SU-DHL-6 (cell line): ENCODE data around the gene FAH.

Experiments
- H2AFZ ChIP-seq: fragments of 200-600 bp; sonication (generic); 2 replicates; pipeline ENCODE4 v1.6.1; 2014; ENCODE audit warnings: low read depth, mild to moderate bottlenecking, moderate library complexity, mixed read lengths, antibody characterized with exemption, low read length; ENCODE audit not compliant: severe bottlenecking
- H3F3A ChIP-seq: fragments of 200-600 bp; shearing (Covaris generic); 2 replicates; pipeline ENCODE4 v1.6.0; 2016; ENCODE audit warnings: antibody characterized with exemption, mild to moderate bottlenecking; ENCODE audit not compliant: insufficient read depth
- H3K27ac ChIP-seq: fragments of 200-600 bp; sonication (generic); 2 replicates; pipeline ENCODE4 v1.5.1; 2016; ENCODE audit warnings: low read depth, mild to moderate bottlenecking, low read length, moderate library complexity, mixed read lengths
- H3K27me3 ChIP-seq: fragments of 200-600 bp; sonication (generic), shearing (Covaris generic); 2 replicates; pipeline ENCODE4 v1.6.0; 2014; ENCODE audit warnings: mild to moderate bottlenecking, low read length
- H3K36me3 ChIP-seq: fragments of 200-600 bp; sonication (generic); 2 replicates; pipeline ENCODE4 v1.6.1; 2014; ENCODE audit warnings: mild to moderate bottlenecking, low read length, mixed read lengths
- H3K4me2 ChIP-seq: fragments of 300-600, 200-600 bp; shearing (Covaris generic), sonication (generic); 2 replicates; pipeline ENCODE4 v1.6.0; 2014; ENCODE audit warnings: low read length, low read depth, mild to moderate bottlenecking; ENCODE audit not compliant: poor library complexity, severe bottlenecking
- H3K4me3 ChIP-seq: fragments of 200-600 bp; sonication (generic); 2 replicates; pipeline ENCODE4 v1.5.1; 2014; ENCODE audit warnings: antibody characterized with exemption, low read length, mild to moderate bottlenecking, mixed read lengths; ENCODE audit not compliant: insufficient read depth, poor library complexity, severe bottlenecking
- H3K79me2 ChIP-seq: fragments of 200-600 bp; sonication (generic); 2 replicates; pipeline ENCODE4 v1.6.1; 2014; ENCODE audit warnings: mild to moderate bottlenecking, low read length, moderate library complexity; ENCODE audit not compliant: insufficient read depth
- H3K9ac ChIP-seq: fragments of 200-600 bp; sonication (generic); 2 replicates; pipeline ENCODE4 v1.7.0; 2014; ENCODE audit warnings: mild to moderate bottlenecking, low read length
- H3K9me2 ChIP-seq: fragments of 200-600 bp; sonication (generic); replicated peaks from 2 replicates; pipeline ENCODE4 v1.6.1; 2014; ENCODE audit warnings: low read length; ENCODE audit not compliant: insufficient read depth
- H3K9me3 ChIP-seq: fragments of 200-600 bp; sonication (generic); 2 replicates; pipeline ENCODE4 v1.6.1; 2014; ENCODE audit warnings: low read length, mixed read lengths; ENCODE audit not compliant: insufficient read depth
- H4K20me1 ChIP-seq: fragments of 200-600 bp; sonication (generic); 2 replicates; pipeline ENCODE4 v1.6.1; 2014; ENCODE audit warnings: low read depth, mild to moderate bottlenecking, antibody characterized with exemption, low read length, moderate library complexity, mixed read lengths
- EZH2phosphoT487 ChIP-seq: fragments of 200-600 bp; sonication (generic), shearing (Covaris generic); conservative IDR thresholded peaks from 2 replicates; pipeline ENCODE4 v1.6.1; 2018; ENCODE audit warnings: mild to moderate bottlenecking, antibody characterized with exemption, low read length, moderate library complexity, mixed read lengths
- TF ChIP-seq, protein P1 (sequence below): fragments of 200-600 bp; sonication (generic); IDR thresholded peaks from one replicate; pipeline ENCODE4 v1.5.1; 2017; ENCODE audit warnings: antibody characterized with exemption, mild to moderate bottlenecking, low read length, moderate library complexity; ENCODE audit not compliant: insufficient read depth, poor library complexity, severe bottlenecking

FAH gene

GRCh38 chr15:80152896-80153876 is at the start of gene FAH:
Gene FAH, plus strand, starts transcription at chr15:80152999. Its CDS starts 56 bp downstream, at chr15:80153055.
- H3F3A ChIP-seq: 0 out of 2 replicates have a peak, but pooled peaks cover 5% of the 10 kb centered on the region
- no peaks in the 10 kb centered on the region for H3K9me3 ChIP-seq
- TF ChIP-seq, protein P1, sequence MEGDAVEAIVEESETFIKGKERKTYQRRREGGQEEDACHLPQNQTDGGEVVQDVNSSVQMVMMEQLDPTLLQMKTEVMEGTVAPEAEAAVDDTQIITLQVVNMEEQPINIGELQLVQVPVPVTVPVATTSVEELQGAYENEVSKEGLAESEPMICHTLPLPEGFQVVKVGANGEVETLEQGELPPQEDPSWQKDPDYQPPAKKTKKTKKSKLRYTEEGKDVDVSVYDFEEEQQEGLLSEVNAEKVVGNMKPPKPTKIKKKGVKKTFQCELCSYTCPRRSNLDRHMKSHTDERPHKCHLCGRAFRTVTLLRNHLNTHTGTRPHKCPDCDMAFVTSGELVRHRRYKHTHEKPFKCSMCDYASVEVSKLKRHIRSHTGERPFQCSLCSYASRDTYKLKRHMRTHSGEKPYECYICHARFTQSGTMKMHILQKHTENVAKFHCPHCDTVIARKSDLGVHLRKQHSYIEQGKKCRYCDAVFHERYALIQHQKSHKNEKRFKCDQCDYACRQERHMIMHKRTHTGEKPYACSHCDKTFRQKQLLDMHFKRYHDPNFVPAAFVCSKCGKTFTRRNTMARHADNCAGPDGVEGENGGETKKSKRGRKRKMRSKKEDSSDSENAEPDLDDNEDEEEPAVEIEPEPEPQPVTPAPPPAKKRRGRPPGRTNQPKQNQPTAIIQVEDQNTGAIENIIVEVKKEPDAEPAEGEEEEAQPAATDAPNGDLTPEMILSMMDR: no peak
- TF ChIP-seq EZH2phosphoT487: no peak
- H3K27ac ChIP-seq: no peak within 1 kb of the TSS
- H4K20me1 ChIP-seq: no peaks in the 10 kb centered on the region
- peak within 1 kb of the TSS; percentile 66 for H3K9ac ChIP-seq
- H3K36me3 ChIP-seq: no peaks in the 10 kb centered on the region
- peak within 1 kb of the TSS; percentile 76 for H3K4me2 ChIP-seq
- H3K27me3 ChIP-seq: no peaks in the 10 kb centered on the region
- peak within 1 kb of the TSS; percentile 94 for H2AFZ ChIP-seq
- H3K4me3 ChIP-seq: peak within 1 kb of the TSS; percentile 78
- no peaks in the 10 kb centered on the region for H3K79me2 ChIP-seq
- H3K9me2 ChIP-seq: no peaks in the 10 kb centered on the region

- H3K27ac ChIP-seq: no peak overlapping the region
- H3F3A ChIP-seq: no peaks in the 10 kb centered on the region
- no peaks in the 10 kb centered on the region for H3K36me3 ChIP-seq
- H4K20me1 ChIP-seq: peaks cover 3% of the 10 kb centered on the region; the same call in 1 of the 2 replicates
- no peak overlapping the region for H3K9ac ChIP-seq
- no peak overlapping the region for H3K4me3 ChIP-seq
- peaks cover 47% of the 10 kb centered on the region for H3K79me2 ChIP-seq
- no peaks in the 10 kb centered on the region for H3K27me3 ChIP-seq
- no peak overlapping the region for H3K4me2 ChIP-seq
- no peaks in the 10 kb centered on the region for H3K9me2 ChIP-seq
- no peak overlapping the region for H2AFZ ChIP-seq
- H3K9me3 ChIP-seq: no peaks in the 10 kb centered on the region
- no peak for TF ChIP-seq EZH2phosphoT487
- TF ChIP-seq, protein P1: no peak
Measured at GRCh38 chr15:80105193-80105592, 47.6 kb upstream of the FAH start.

GRCh38 chr15:80105595-80105994 is 47.2 kb upstream of the FAH start:
- Histone ChIP-seq H3K4me3 (no peak overlapping the region), H2AFZ (no peak overlapping the region), H3K9ac (no peak overlapping the region), H3K4me2 (no peak overlapping the region), H3K36me3 (no peaks in the 10 kb centered on the region), H3K9me3 (no peaks in the 10 kb centered on the region), H3K9me2 (no peaks in the 10 kb centered on the region), H3K79me2 (peaks cover 51% of the 10 kb centered on the region), H3F3A (no peaks in the 10 kb centered on the region), H3K27ac (no peak overlapping the region), H3K27me3 (no peaks in the 10 kb centered on the region), H4K20me1 (peaks cover 3% of the 10 kb centered on the region; the same call in 1 of the 2 replicates)
- no peak for TF ChIP-seq EZH2phosphoT487
- TF ChIP-seq, protein P1: no peak
